Activated naive CD8-positive, alpha-beta T cell treated with anti-CD3 and anti-CD28 coated beads, Interleukin-2, amount 10 ng/mL, durations not matched to agents 7 days and 5 days (primary cell): ENCODE measurements around the gene LRRN2. TPM values are rescaled to one million over a fixed set of nuclear protein-coding genes. Genes with fewer than 3 reads are reported as not detected.

Experiments
- ATAC-seq: fragments of 150-1000 bp; cut with Tn5 transposase; one replicate; pipeline ENCODE4 v1.10.0; 2021; ENCODE audit warnings: low read depth, moderate library complexity
- POLR2A ChIA-PET: fragments of 350-600 bp; sonication (Branson Sonifier 250); formaldehyde crosslinking; loops from one replicate; lab custom pipeline; 2021; ENCODE audit warnings: antibody characterized with exemption; lab: Charles Lee
- DNase-seq: peaks from one replicate; pipeline ENCODE4 v3.0.0; 2021
- H3K27ac Mint-ChIP-seq: one replicate; pipeline ENCODE4 v1.8.0; 2022; ENCODE audit warnings: mild to moderate bottlenecking, mixed read lengths
- H3K27me3 Mint-ChIP-seq: one replicate; pipeline ENCODE4 v1.8.0; 2022; ENCODE audit warnings: mild to moderate bottlenecking, moderate library complexity, mixed read lengths
- H3K36me3 Mint-ChIP-seq: one replicate; pipeline ENCODE4 v1.8.0; 2021; ENCODE audit warnings: mild to moderate bottlenecking, mixed read lengths
- H3K4me1 Mint-ChIP-seq: one replicate; pipeline ENCODE4 v1.8.0; 2021; ENCODE audit warnings: mixed read lengths
- H3K4me3 Mint-ChIP-seq: one replicate; pipeline ENCODE4 v1.8.0; 2022; ENCODE audit warnings: mild to moderate bottlenecking, moderate library complexity, mixed read lengths
- H3K9me3 Mint-ChIP-seq: one replicate; pipeline ENCODE4 v1.8.0; 2021; ENCODE audit warnings: mixed read lengths
- total RNA-seq, 2 experiments: library from RNA; stranded (reverse); gene quantifications; one replicate each; pipeline ENCODE4 v1.2.3, GENCODE V29; 2021

Gene LRRN2
- total RNA-seq, 2 experiments from 2014 or later, result not detected

GRCh38 chr1:204723131-204723787 is 37.7 kb upstream of the LRRN2 start:
- H3K4me1 Mint-ChIP-seq, result peaks cover 1% of the 10 kb centered on the region
- no peaks in the 10 kb centered on the region for H3K9me3 Mint-ChIP-seq
- DNase-seq (no peak), ATAC-seq (no peak)
- POLR2A ChIA-PET, result no interaction called here
- H3K27me3 Mint-ChIP-seq, result peaks cover 6% of the 10 kb centered on the region
- H3K27ac Mint-ChIP-seq, result no peak overlapping the region
- no peak overlapping the region for H3K4me3 Mint-ChIP-seq
- H3K36me3 Mint-ChIP-seq, result no peaks in the 10 kb centered on the region

GRCh38 chr1:204721373-204722055 is 36.0 kb upstream of the LRRN2 start:
- Mint-ChIP-seq H3K4me3 (no peak overlapping the region), H3K27ac (no peak overlapping the region), H3K4me1 (peaks cover 1% of the 10 kb centered on the region), H3K27me3 (peaks cover 5% of the 10 kb centered on the region), H3K36me3 (no peaks in the 10 kb centered on the region), H3K9me3 (no peaks in the 10 kb centered on the region)
- DNase-seq (no peak), ATAC-seq (no peak)
- POLR2A ChIA-PET, result no interaction called here

- Mint-ChIP-seq H3K27ac (no peak overlapping the region), H3K27me3 (peaks cover 8% of the 10 kb centered on the region), H3K4me1 (peaks cover 3% of the 10 kb centered on the region), H3K4me3 (no peak overlapping the region), H3K36me3 (no peaks in the 10 kb centered on the region), H3K9me3 (no peaks in the 10 kb centered on the region)
- ATAC-seq (no peak), DNase-seq (no peak)
- POLR2A ChIA-PET, result no interaction called here
Observed at GRCh38 chr1:204716660-204717059, 31.1 kb upstream of the LRRN2 start.

GRCh38 chr1:204714861-204715511 is 29.4 kb upstream of the LRRN2 start:
- no peaks in the 10 kb centered on the region for H3K36me3 Mint-ChIP-seq
- peaks cover 7% of the 10 kb centered on the region for H3K27me3 Mint-ChIP-seq
- no peaks in the 10 kb centered on the region for H3K9me3 Mint-ChIP-seq
- ATAC-seq (no peak), DNase-seq (no peak)
- POLR2A ChIA-PET, result no interaction called here
- H3K27ac Mint-ChIP-seq, result no peak overlapping the region
- peaks cover 3% of the 10 kb centered on the region for H3K4me1 Mint-ChIP-seq
- H3K4me3 Mint-ChIP-seq, result no peak overlapping the region

GRCh38 chr1:204714194-204714860 is 28.8 kb upstream of the LRRN2 start:
- Mint-ChIP-seq H3K27me3 (peaks cover 6% of the 10 kb centered on the region), H3K4me3 (no peak overlapping the region), H3K27ac (no peak overlapping the region), H3K36me3 (no peaks in the 10 kb centered on the region), H3K9me3 (no peaks in the 10 kb centered on the region), H3K4me1 (peaks cover 3% of the 10 kb centered on the region)
- POLR2A ChIA-PET, result no interaction called here
- no peak for ATAC-seq
- no peak for DNase-seq

- H3K4me3 Mint-ChIP-seq, result no peak overlapping the region
- H3K4me1 Mint-ChIP-seq, result peaks cover 3% of the 10 kb centered on the region
- H3K9me3 Mint-ChIP-seq, result no peaks in the 10 kb centered on the region
- POLR2A ChIA-PET, result no interaction called here
- H3K36me3 Mint-ChIP-seq, result no peaks in the 10 kb centered on the region
- ATAC-seq (no peak), DNase-seq (no peak)
- H3K27ac Mint-ChIP-seq, result no peak overlapping the region
- peaks cover 6% of the 10 kb centered on the region for H3K27me3 Mint-ChIP-seq
Observed at GRCh38 chr1:204713541-204713940, 28.0 kb upstream of the LRRN2 start.

GRCh38 chr1:204712708-204713430 is 27.3 kb upstream of the LRRN2 start:
- ATAC-seq (no peak), DNase-seq (no peak)
- POLR2A ChIA-PET, result no interaction called here
- peaks cover 3% of the 10 kb centered on the region for H3K4me1 Mint-ChIP-seq
- H3K27ac Mint-ChIP-seq, result no peak overlapping the region
- no peaks in the 10 kb centered on the region for H3K36me3 Mint-ChIP-seq
- H3K4me3 Mint-ChIP-seq, result no peak overlapping the region
- peaks cover 6% of the 10 kb centered on the region for H3K27me3 Mint-ChIP-seq
- no peaks in the 10 kb centered on the region for H3K9me3 Mint-ChIP-seq

GRCh38 chr1:204711947-204712701 is 26.6 kb upstream of the LRRN2 start:
- Mint-ChIP-seq H3K4me3 (no peak overlapping the region), H3K4me1 (peaks cover 4% of the 10 kb centered on the region), H3K27me3 (peaks cover 4% of the 10 kb centered on the region), H3K27ac (no peak overlapping the region), H3K36me3 (no peaks in the 10 kb centered on the region), H3K9me3 (no peaks in the 10 kb centered on the region)
- POLR2A ChIA-PET, result no interaction called here
- DNase-seq (no peak), ATAC-seq (no peak)

GRCh38 chr1:204711103-204711946 is 25.8 kb upstream of the LRRN2 start:
- ATAC-seq, result no peak
- no peaks in the 10 kb centered on the region for H3K36me3 Mint-ChIP-seq
- no peaks in the 10 kb centered on the region for H3K9me3 Mint-ChIP-seq
- H3K4me3 Mint-ChIP-seq, result no peak overlapping the region
- no peak for DNase-seq
- no peak overlapping the region for H3K27ac Mint-ChIP-seq
- peaks cover 4% of the 10 kb centered on the region for H3K27me3 Mint-ChIP-seq
- peaks cover 10% of the 10 kb centered on the region for H3K4me1 Mint-ChIP-seq
- POLR2A ChIA-PET, result no interaction called here

GRCh38 chr1:204709960-204710912 is 24.7 kb upstream of the LRRN2 start:
- Mint-ChIP-seq H3K4me3 (no peak overlapping the region), H3K36me3 (no peaks in the 10 kb centered on the region), H3K9me3 (no peaks in the 10 kb centered on the region), H3K27ac (no peak overlapping the region), H3K4me1 (peaks cover 16% of the 10 kb centered on the region), H3K27me3 (peaks cover 4% of the 10 kb centered on the region)
- ATAC-seq, result no peak
- POLR2A ChIA-PET, result no interaction called here
- no peak for DNase-seq

GRCh38 chr1:204709021-204709420 is 23.5 kb upstream of the LRRN2 start:
- Mint-ChIP-seq H3K9me3 (no peaks in the 10 kb centered on the region), H3K27ac (no peak overlapping the region), H3K27me3 (peaks cover 3% of the 10 kb centered on the region), H3K4me3 (no peak overlapping the region), H3K36me3 (no peaks in the 10 kb centered on the region), H3K4me1 (peaks cover 16% of the 10 kb centered on the region)
- POLR2A ChIA-PET, result no interaction called here
- ATAC-seq (no peak), DNase-seq (no peak)
